Fibroblast of skin of right biceps (primary cell): ENCODE measurements around the gene JOSD1.

ENCODE experiments used
- DNase-seq: peaks from one replicate; pipeline ENCODE4 v3.0.0-alpha.2; 2013

Gene JOSD1

GRCh38 chr22:38710866-38711265 lies 10.1 kb upstream of the JOSD1 start:
- no peak for DNase-seq

DNA sequence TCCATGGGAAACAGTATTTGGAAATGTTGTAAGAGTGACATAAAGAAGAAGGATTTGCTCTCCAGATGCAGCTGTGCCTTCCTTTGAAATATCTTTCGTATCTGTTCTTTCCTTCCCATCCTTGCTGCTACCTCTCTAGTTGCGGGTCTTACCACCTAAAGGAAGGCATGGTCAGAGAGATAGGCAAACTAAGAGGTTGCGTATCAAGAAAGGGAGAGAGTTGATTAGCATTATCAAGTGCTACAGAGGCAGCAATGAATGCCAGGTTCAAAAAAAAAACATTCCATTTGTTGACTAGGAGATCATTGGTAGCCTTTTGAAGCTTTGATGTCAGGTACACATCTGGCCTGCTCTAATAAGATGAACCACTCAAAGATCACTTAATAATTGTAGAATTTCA lies 9.6 kb upstream of the JOSD1 start:
- no peak for DNase-seq

- no peak for DNase-seq
These were observed 8.6 kb upstream of the JOSD1 start for GRCh38 chr22:38709306-38709705.

DNA sequence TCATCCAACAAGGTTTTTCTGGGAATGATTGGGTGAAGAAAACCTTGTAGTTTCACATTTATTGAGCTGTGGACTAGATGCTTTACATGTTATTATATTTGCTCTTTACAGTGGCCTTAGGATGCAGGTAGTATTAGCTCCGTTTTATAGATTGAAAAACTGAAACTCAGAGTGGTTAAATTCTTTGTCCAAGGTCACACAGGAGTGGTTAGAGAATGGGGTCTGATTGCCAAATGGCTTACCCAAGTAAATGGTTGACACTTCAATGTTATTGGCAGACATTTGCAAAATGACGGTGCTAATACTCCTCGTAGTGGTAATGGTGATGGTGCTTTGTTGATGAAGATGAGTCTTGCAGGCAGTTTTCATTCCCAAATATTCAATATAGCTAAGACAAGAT lies 7.2 kb upstream of the JOSD1 start:
- DNase-seq: no peak

DNA sequence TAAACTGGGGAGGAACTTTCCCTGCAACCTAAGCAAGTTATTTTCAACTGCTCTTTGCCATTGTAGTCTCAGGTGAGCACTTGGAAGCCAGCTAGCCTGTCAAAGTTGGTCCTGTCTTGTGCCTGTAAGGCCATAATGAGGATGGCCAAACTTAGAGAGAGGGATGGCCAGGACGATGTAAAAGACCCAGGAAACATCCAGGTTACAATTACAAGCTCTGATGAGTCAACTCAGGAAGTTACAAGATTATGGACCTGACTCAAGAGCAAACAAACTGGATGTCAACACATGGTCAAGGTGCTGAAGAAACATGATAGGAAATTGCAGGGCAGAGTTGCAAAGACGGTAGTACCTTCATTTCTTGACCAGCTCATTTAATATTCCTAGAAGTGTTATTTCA lies 6.6 kb upstream of the JOSD1 start:
- peak; percentile 19 for DNase-seq

DNA sequence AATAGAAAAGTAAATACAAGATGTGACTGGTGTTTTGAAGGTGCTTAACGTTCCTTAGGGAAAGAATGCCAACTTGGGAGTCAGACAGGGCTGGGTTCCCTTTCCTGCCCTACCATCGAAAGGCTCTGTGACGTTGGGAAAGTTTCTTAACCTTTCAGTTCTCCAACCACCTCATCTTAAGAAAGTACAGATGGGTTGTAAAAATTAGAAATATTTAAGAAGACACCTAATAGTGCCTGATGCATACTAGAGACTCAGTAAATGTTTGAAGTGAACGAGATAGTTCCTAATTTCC lies 6.1 kb upstream of the JOSD1 start:
- DNase-seq: no peak

DNA sequence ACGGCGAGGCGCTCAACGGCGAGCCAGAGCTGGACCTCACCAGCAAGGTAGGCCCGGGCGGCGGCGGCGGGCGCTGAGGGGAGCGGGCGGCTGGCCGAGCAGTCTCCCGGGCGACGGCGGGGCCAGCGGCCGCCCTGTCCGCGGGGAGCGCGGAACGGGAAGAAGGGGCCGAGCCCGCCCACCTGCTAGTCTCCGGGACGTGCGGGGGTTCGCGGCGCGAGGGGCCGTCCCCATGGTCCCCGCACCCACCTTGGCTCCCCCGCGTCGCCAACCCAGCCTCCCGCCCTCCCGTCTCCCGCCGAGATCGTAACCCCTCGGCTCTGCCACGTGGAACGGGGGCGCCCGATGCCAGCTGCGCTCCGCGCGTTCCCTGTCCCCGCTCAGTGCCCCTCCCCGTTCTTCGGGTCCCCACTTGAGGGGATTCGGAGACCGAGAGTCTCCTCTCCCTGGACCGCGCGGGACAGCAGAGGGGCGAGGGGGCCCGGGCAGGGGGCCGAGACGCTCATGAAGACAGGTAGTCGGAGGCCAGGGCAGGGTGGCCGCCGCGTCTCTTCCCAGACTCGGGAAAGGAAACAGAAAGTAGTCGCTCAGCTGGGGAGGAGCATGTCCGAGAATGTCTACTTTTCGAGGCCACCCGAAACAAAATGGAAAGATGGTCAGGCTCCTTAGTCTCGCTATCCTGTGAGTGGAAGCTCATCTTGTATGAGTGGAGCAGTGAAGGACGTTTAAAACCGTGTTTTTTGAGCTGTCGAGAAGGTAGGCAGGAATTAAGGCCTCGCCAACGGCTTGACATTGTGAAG lies 5.6 kb upstream of the JOSD1 start:
- peak; percentile 26 for DNase-seq

GRCh38 chr22:38705235-38706100 lies 4.7 kb upstream of the JOSD1 start, which contains the start of gene GTPBP1:
TSS of gene GTPBP1 (plus strand) at chr22:38705944. CDS start at chr22:38705956, 12 bp downstream.
- peak; percentile 100 for DNase-seq

- DNase-seq: no peak
These were observed 4.0 kb upstream of the JOSD1 start for GRCh38 chr22:38704654-38705234.

DNA sequence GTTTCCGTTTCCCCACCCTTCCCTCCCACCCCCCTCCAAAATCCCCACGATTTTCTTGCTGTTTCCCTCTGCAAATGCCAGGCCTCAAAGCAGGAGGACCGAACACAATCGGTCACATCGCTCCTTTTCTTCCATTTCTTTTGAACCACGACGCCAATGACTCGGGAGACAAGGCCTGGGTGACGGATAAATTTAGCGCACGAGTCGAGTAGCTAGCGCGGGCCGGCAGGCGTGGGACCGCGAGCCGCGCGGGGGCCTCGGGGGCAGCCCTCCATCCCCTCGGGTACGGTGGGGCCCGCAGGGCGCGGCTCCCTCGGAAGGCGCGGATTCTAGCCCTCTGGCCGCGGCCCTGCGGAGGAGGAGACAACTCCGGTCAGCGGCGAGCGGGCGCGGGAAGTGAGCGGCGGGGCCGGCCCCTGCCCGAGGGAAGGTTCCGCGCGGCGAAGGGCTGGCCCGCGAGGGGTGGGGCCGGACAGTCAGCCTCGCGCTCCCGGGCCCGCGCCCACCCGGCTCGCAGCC lies 414 bp downstream of the JOSD1 start:
- DNase-seq: no peak

DNA sequence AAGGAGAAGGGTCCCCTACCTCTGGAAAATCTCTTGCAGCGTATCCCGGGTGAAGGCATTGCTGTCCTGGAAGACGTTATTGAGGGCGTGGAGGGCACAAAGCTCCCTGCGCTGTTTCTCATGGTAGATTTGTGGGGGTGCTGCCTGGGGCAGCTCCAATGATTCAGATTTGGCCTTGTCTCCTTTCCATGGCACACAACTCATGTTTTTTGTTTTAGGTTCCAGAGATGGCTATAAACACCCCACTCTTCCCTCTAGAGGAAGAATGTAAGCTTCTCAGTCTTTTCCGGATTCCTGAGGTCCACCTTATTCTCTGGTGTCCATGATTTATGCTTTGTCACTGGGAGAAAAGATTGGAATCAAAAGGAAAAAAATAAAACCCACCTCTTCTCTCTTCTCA lies 959 bp downstream of the JOSD1 start:
- DNase-seq: peak; percentile 61

- no peak for DNase-seq
These were observed 1.6 kb downstream of the JOSD1 start for GRCh38 chr22:38699143-38699542.

GRCh38 chr22:38698407-38699094 lies 2.2 kb downstream of the JOSD1 start:
- no peak for DNase-seq

GRCh38 chr22:38697425-38698089 lies 3.2 kb downstream of the JOSD1 start:
- peak; percentile 19 for DNase-seq

DNA sequence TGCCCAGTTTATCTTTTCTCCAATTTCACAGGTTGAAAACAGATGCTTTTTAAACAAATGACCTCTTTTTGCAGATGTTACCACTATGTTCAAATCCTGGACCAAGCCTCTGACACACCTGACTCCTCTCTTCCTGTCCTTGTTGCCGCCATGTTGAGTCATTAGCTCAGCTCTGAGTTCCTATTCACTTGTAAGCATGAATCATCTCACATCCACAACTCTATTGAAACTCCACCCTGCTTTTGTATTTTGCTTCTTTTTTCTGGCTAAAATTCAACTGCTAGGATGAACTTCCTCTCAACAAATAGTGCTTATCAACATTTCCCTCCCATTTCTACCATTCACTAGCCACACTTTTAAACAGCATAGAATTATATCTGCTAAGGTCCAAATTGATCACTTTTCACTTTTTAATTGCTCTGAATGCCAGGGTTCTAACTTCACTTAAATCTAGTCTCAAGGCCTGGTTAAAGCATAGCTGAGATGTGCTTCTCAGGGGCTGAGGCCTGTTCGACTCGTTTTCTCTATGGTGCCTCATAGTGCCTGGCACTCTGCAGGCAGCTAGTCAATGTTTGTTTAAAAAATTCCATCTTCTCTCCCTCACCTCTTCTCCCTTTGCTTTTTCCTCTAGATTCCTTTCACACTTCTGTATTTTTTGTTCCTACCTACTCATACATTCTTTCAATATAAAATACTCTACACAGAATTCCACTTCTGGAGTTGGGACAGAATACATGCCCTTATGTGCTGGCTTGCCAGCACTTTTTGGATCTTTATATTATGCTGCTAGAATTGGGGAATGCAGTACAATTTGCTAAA lies 3.9 kb downstream of the JOSD1 start:
- peak; percentile 81 for DNase-seq

- no peak for DNase-seq
These were observed 5.8 kb downstream of the JOSD1 start for GRCh38 chr22:38694940-38695339.

DNA sequence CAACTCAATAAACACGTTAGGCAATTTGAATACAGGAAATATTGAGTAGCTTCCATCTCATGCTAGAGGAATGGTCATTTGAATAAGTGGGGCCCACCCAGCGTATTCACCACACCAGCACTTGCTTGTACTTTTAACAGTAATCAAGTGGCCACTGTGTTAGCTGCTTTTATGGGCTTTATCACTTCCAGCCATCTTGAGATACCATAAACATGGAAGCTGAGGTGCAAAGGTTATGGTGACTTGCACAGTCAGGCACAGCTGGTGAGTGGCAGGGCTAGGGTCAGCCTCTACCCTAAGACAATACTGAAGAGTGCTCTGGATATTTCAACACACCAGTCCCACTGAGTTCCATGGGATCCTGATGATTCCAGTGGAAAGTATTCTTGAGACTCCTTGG lies 6.7 kb downstream of the JOSD1 start:
- DNase-seq: no peak

GRCh38 chr22:38689651-38690050 lies 11.1 kb downstream of the JOSD1 start:
- DNase-seq: no peak

GRCh38 chr22:38685761-38686160 lies 15.0 kb downstream of the JOSD1 start:
- DNase-seq: no peak

GRCh38 chr22:38684895-38685294 lies 15.8 kb downstream of the JOSD1 start:
- DNase-seq: no peak

DNA sequence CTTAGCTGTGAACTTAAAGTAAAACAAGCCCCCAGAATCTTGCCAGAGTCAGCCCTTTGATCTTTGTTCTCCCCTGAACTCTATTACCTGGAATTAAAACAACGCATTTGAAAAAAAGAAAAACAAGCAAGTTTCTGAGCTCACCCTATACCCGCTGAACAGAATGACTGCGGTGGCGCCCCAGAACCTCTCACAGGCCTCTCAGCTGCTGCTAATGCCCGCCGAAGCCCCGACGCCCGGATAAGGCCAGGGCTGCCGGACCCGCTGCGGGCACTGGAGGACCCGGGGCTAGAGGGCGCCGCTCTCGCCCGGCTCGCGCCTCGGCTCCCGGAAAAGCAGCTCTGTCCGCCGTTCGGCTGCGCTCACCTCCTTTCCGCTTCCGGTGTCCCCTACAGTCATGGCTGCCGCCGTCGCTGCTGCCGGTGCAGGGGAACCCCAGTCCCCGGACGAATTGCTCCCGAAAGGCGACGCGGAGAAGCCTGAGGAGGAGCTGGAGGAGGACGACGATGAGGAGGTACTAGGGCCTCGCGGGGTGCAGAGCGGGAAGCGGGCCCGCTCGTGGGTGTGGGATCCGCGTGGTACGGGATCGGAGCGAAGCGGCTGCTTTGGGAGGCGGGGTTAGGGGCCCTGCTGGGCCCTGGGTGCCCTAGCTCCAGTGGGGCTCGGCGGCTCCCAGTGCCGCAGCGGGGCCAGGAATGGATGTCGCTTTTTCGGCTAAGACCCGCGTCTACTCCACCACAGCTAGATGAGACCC lies 19.0 kb downstream of the JOSD1 start, which contains the start of gene TOMM22:
TOMM22 (plus strand) TSS at position 376 of the 754 bp plus-strand sequence; CDS start at position 398, 22 bp downstream.
- peak; percentile 87 for DNase-seq
